ENCODE measurements around the gene MRPS27. TPM values are rescaled to one million over a fixed set of nuclear protein-coding genes. Genes with fewer than 3 reads are reported as not detected.

Gene MRPS27
- total and polyA plus RNA-seq, 2 of the 4 experiments (the other 2 are of a cell fraction): 46.9 to 90.5 TPM

DNA sequence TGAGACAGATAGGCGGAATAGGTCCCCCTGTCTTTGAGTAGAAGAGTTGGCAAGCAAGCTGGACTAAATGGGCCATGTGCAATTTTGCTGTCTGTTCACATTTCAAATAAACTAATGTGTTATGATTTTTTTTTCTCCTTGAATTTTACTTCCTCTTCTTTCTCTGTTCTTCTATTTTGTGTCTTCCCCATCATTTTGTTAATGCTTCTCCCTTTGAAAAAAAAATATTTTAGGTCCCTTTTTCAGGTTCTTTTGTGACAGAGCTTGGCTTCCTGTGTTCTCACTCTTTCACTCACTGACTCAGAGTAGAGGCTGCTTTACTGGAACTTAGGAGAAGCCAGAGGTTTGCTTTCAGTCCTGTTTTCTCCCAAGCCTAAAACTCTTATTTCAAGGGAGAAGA, 48.2 kb upstream of the MRPS27 start:
- Histone ChIP-seq H2BK20ac (ENCODE audit: low read depth, low read length) (no peak overlapping the region), H2BK120ac (ENCODE audit: low read depth, low read length) (peak overlapping the region; percentile 13; the same call in 1 of the 2 replicates), H3K9me3 (ENCODE audit: control insufficient read depth, insufficient read depth, low read length) (no peaks in the 10 kb centered on the region), H3K4me1 (ENCODE audit: control insufficient read depth, insufficient read depth, low read length) (peaks cover 7% of the 10 kb centered on the region), H3K4ac (ENCODE audit: low read depth, low read length) (peak overlapping the region; percentile 11; the same call in 1 of the 2 replicates), H4K5ac (ENCODE audit: low read depth, low read length) (no peak overlapping the region), H4K91ac (ENCODE audit: insufficient read depth, low read depth, low read length) (no peak overlapping the region), H3K23ac (ENCODE audit: low read depth, low read length) (no peak overlapping the region; the same call in 1 of the 2 replicates), H3K9me1 (ENCODE audit: insufficient read depth, low read length) (peaks cover 3% of the 10 kb centered on the region), H3K4me3 (ENCODE audit: insufficient read depth, low read depth, low read length) (no peak overlapping the region), H3K27me3 (ENCODE audit: control insufficient read depth, insufficient read depth, low read length) (no peaks in the 10 kb centered on the region), H3K18ac (ENCODE audit: low read depth, low read length) (no peak overlapping the region), H2AFZ (replicated peaks; ENCODE audit: low read length, poor library complexity) (no peak overlapping the region), H3K9ac (ENCODE audit: low read depth, low read length) (no peak overlapping the region), H3K56ac (ENCODE audit: extremely low read depth, insufficient read depth, low read length) (no peak overlapping the region), H3K4me2 (ENCODE audit: low read depth, low read length) (no peak overlapping the region), H3K27ac (ENCODE audit: insufficient read depth, low read length) (no peak overlapping the region), H4K8ac (ENCODE audit: low read depth in 2 of 2, low read length in 2 of 2) (no peak overlapping the region), H2AK5ac (ENCODE audit: low read depth, low read length) (no peak overlapping the region), H2AK9ac (replicated peaks; ENCODE audit: low read depth, low read length, poor library complexity) (no peak overlapping the region), H2BK5ac (ENCODE audit: low read depth, low read length, poor library complexity, severe bottlenecking) (no peak overlapping the region), H3K79me1 (ENCODE audit: low read depth in 1 of 2, low read length in 2 of 2) (peaks cover 0 to 5% of the 10 kb centered on the region in 2 experiments; a peak in 2 of 4 replicates), H4K20me1 (ENCODE audit: insufficient read depth, low read length) (no peaks in the 10 kb centered on the region), H3K14ac (replicated peaks; ENCODE audit: low read depth, low read length) (peak overlapping the region; percentile 77; the same call in 1 of the 2 replicates), H3K36me3 (ENCODE audit: control insufficient read depth, insufficient read depth, low read length) (no peaks in the 10 kb centered on the region), H2BK15ac (ENCODE audit: low read depth, low read length) (0 out of 3 replicates have a peak overlapping the region, but pooled peaks have one; percentile 81)
- intact Hi-C loops (cut with micrococcal nuclease) (loop anchor here (10.0 kb wide), 2 partner anchors 237 to 477 kb away; no protein-coding TSS in a partner anchor), dilution Hi-C loops (cut with HindIII; ENCODE audit: low sequenced_read_pairs, unreplicated experiment) (no loop called here), in situ Hi-C loops (cut with MboI; ENCODE audit: low sequenced_read_pairs) (loop anchor here (5.0 to 25.0 kb wide), 2 partner anchors 144 to 449 kb away; partner anchors contain the start of genes TNPO1 and ZNF366)
- TF ChIP-seq MXI1 (IDR thresholded peaks at IDR 0.05; ENCODE audit: borderline replicate concordance, low read depth, low read length) (no peak), FOS (IDR thresholded peaks at IDR 0.05; ENCODE audit: low read depth, low read length) (no peak), CTCF (conservative IDR thresholded peaks at IDR 0.05; ENCODE audit: low read depth, low read length) (no peak), BHLHE40 (IDR thresholded peaks at IDR 0.05; ENCODE audit: low read depth, low read length) (no peak), POLR2A (IDR thresholded peaks at IDR 0.05; ENCODE audit: low read depth, low read length) (no peak), RAD21 (IDR thresholded peaks at IDR 0.05; ENCODE audit: low read length) (no peak), RFX5 (IDR thresholded peaks at IDR 0.05; ENCODE audit: low read depth, low read length) (no peak), USF2 (IDR thresholded peaks at IDR 0.05; ENCODE audit: low read depth, low read length) (no peak), SMC3 (IDR thresholded peaks at IDR 0.05; ENCODE audit: low read depth, low read length) (no peak), NFE2L2 (IDR thresholded peaks at IDR 0.05; ENCODE audit: low read depth, low read length) (no peak)
- ChIA-PET CTCF (interaction anchor here (1.5 kb wide), 1 partner anchor 156 kb away, joined by 4 read pairs; no protein-coding TSS in a partner anchor), POLR2A (ENCODE audit: unreplicated experiment) (no interaction called here)
- ATAC-seq (ENCODE audit: low read depth) (no peak), DNase-seq (no peak)
- no TSS peak for BruUV-seq (replicated peaks)
- WGBS, 2 experiments (ENCODE audit: extremely low coverage in 2 of 2, insufficient read length in 1 of 2): no CpG with 5 or more reads among the region's 1 CpG
